HepG2 (cell line): ENCODE data around the gene PTEN. TPM values are rescaled to one million over a fixed set of nuclear protein-coding genes. Genes with fewer than 3 reads are reported as not detected.

Experiments used
- ATAC-seq: fragments of 200-7000 bp; cut with Tn5 transposase; 3 replicates; pipeline ENCODE4 v1.9.1; 2020; ENCODE audit warnings: mild to moderate bottlenecking, moderate library complexity
- BruUV-seq: library from RNA; stranded (reverse); fragments of 400-500 nt; replicated peaks from 2 replicates; lab custom pipeline; 2021; lab: Mats Ljungman, UMichigan
- CTCF ChIA-PET: fragments of 300-600 bp; formaldehyde crosslinking; extraction: SDS; loops from one replicate; lab custom pipeline; 2021; ENCODE audit warnings: low total read pairs, inconsistent platforms, low intra/inter-chr PET ratio; lab: Yijun Ruan, JAX
- POLR2A ChIA-PET: fragments of 350-600 bp; sonication (Branson Sonifier 250); formaldehyde crosslinking; loops from one replicate; lab custom pipeline; 2020; ENCODE audit warnings: antibody characterized with exemption, inconsistent platforms; lab: Yijun Ruan, JAX
- DNase-seq: peaks from one replicate; pipeline ENCODE4 v3.0.0-alpha.2; 2015; ENCODE audit warnings: low spot score
- FAIRE-seq: peaks from 3 replicates; lab custom pipeline; 2011; peaks lifted over from hg19 to GRCh38; lab: Jason Lieb, UNC
- H2AFZ ChIP-seq: one replicate; pipeline ENCODE4 v1.6.1; 2011; ENCODE audit warnings: low read length, inconsistent platforms
- H3K27ac ChIP-seq: fragments of 300-600 bp; 3 replicates; pipeline ENCODE4 v1.8.0; 2011; ENCODE audit warnings: mixed run types, mild to moderate bottlenecking, mixed read lengths, low read length, inconsistent platforms; ENCODE audit not compliant: insufficient read depth; ENCODE audit errors: extremely low read length
- H3K27me3 ChIP-seq, 2 experiments: fragments of 200-600 bp in 1 of 2; 2 replicates in 1 of 2; 3 replicates in 1 of 2; pipeline versions ENCODE4 v1.6.0 to v1.8.0; 2011; ENCODE audit warnings: low read length in 2 of 2, mild to moderate bottlenecking in 2 of 2, moderate library complexity in 2 of 2, inconsistent platforms in 1 of 2; ENCODE audit not compliant: insufficient read depth in 2 of 2, control insufficient read depth in 1 of 2
- H3K36me3 ChIP-seq, 2 experiments: fragments of 200-600 bp in 1 of 2; replicated peaks in 1 of 2; 2 replicates in 1 of 2; 3 replicates in 1 of 2; pipeline versions ENCODE4 v1.5.1 to v1.8.0; 2011; ENCODE audit warnings: low read length in 2 of 2, inconsistent platforms in 1 of 2; ENCODE audit not compliant: insufficient read depth in 2 of 2, control insufficient read depth in 1 of 2
- H3K4me1 ChIP-seq: 2 replicates; pipeline ENCODE4 v1.5.1; 2012; ENCODE audit warnings: low read length, inconsistent platforms; ENCODE audit not compliant: insufficient read depth
- H3K4me2 ChIP-seq: 2 replicates; pipeline ENCODE4 v1.6.0; 2011; ENCODE audit warnings: low read depth, low read length, inconsistent platforms
- H3K4me3 ChIP-seq, 3 experiments: fragments of 200-600 bp in 1 of 3; sonication (generic), shearing (Covaris generic) in 1 of 3; replicated peaks in 1 of 3; 2 replicates each; pipeline ENCODE4 v1.5.1; 2011 to 2016; ENCODE audit warnings: low read length in 3 of 3, inconsistent platforms in 2 of 3, low read depth in 2 of 3, mild to moderate bottlenecking in 2 of 3, control low read depth in 1 of 3, mixed read lengths in 1 of 3; ENCODE audit not compliant: insufficient read depth in 1 of 3
- H3K79me2 ChIP-seq: one replicate; pipeline ENCODE4 v1.6.1; 2011; ENCODE audit warnings: low read length, inconsistent platforms; ENCODE audit not compliant: insufficient read depth
- H3K9ac ChIP-seq: 2 replicates; pipeline ENCODE4 v1.6.0; 2011; ENCODE audit warnings: mild to moderate bottlenecking, low read depth, low read length, inconsistent platforms; ENCODE audit not compliant: insufficient read depth
- H3K9me3 ChIP-seq: 2 replicates; pipeline ENCODE4 v1.5.1; 2012; ENCODE audit warnings: mild to moderate bottlenecking, low read length
- H4K20me1 ChIP-seq: 2 replicates; pipeline ENCODE4 v1.6.0; 2011; ENCODE audit warnings: inconsistent platforms, mild to moderate bottlenecking, low read length, moderate library complexity; ENCODE audit not compliant: insufficient read depth
- CBX5 ChIP-seq: sonication (generic); formaldehyde crosslinking; IDR thresholded peaks from 2 replicates; pipeline ENCODE4 v1.4.0; 2020; ENCODE audit warnings: missing genetic modification reagents, borderline replicate concordance
- HHEX ChIP-seq: IDR thresholded peaks from 2 replicates; pipeline ENCODE4 v1.6.1; 2016; ENCODE audit warnings: control low read depth
- NFIB ChIP-seq: sonication (generic); formaldehyde crosslinking; IDR thresholded peaks from 2 replicates; pipeline ENCODE4 v1.9.0; 2021; ENCODE audit warnings: missing genetic modification reagents, mild to moderate bottlenecking, borderline replicate concordance
- PCBP1 ChIP-seq: fragments of 200-400 bp; formaldehyde crosslinking; IDR thresholded peaks from 2 replicates; pipeline ENCODE4 v1.6.1; 2017; ENCODE audit warnings: mild to moderate bottlenecking, low read depth, low read length, borderline replicate concordance
- ZNF616 ChIP-seq: sonication (generic); formaldehyde crosslinking; IDR thresholded peaks from 2 replicates; pipeline ENCODE4 v1.5.0; 2020; ENCODE audit warnings: low read depth, mild to moderate bottlenecking, missing genetic modification reagents
- WGBS: methylation state at CpG from one replicate; pipeline ENCODE4 v1.1.6; 2017; ENCODE audit warnings: low lambda C conversion rate; 5-methylcytosine and 5-hydroxymethylcytosine counted together
- in situ Hi-C: cut with HindIII; loops from 2 replicates; pipeline ENCODE4 v1.10.0; 2017; ENCODE audit warnings: low pct_unique_long_range_greater_than_20kb; ENCODE audit not compliant: extremely low pct_ligation_motif_present
- intact Hi-C: fragments of 100-400 bp; cut with micrococcal nuclease; formaldehyde crosslinking; loops from one replicate; pipeline ENCODE4 v1.10.0; 2022; ENCODE audit not compliant: unreplicated experiment
- polyA plus RNA-seq, 8 experiments: library from polyadenylated mRNA; depleted of rRNA in 3 of 8; stranded (reverse) in 7 of 8; unstranded in 1 of 8; fragments of >200 nt; fragmentation: Illumina TruSeq in 4 of 8; extraction: Trizol in 4 of 8; gene quantifications; 2 replicates each; pipeline versions ENCODE4 v1.2.1 to v1.2.3, GENCODE V29; 2011 to 2016; ENCODE audit warnings: low read depth in 4 of 8, missing spikeins in 1 of 8, mixed read lengths in 1 of 8; ENCODE audit not compliant: insufficient read depth in 1 of 8
- small RNA-seq, 3 experiments: library from RNA; depleted of rRNA; stranded (forward); fragments of <200 nt; gene quantifications; one replicate each; pipeline ENCODE3, GENCODE V24; 2012; ENCODE audit warnings: low read depth in 2 of 3, low replicate concordance in 1 of 3; ENCODE audit not compliant: insufficient read length in 3 of 3, insufficient read depth in 2 of 3
- total RNA-seq, 5 experiments: library from RNA; depleted of rRNA; stranded (reverse); fragments of >200 nt; fragmentation: Illumina TruSeq; extraction: Trizol; gene quantifications; 2 replicates each; pipeline ENCODE4 v1.2.3, GENCODE V29; 2016; ENCODE audit warnings: low read depth in 1 of 5

The PTEN gene
- total and polyA plus RNA-seq, 2 of the 13 experiments (the other 11 are each of a cell fraction or from before 2014, with no cell fraction given): 30.3 to 61.3 TPM

GRCh38 chr10:88019753-88020152 lies 156.3 kb downstream of the PTEN start:
- TF ChIP-seq HHEX: no peak
- no peak for TF ChIP-seq CBX5
- no peak for TF ChIP-seq PCBP1
- no peak for TF ChIP-seq NFIB (CRISPR knock-in tag)
- TF ChIP-seq ZNF616 (CRISPR knock-in tag): no peak
- no peak for DNase-seq
- Histone ChIP-seq H3K27me3 (no peaks in the 10 kb centered on the region), H3K36me3 (no peaks in the 10 kb centered on the region), H2AFZ (no peak overlapping the region), H3K4me2 (no peak overlapping the region), H4K20me1 (no peaks in the 10 kb centered on the region), H3K79me2 (no peaks in the 10 kb centered on the region), H3K4me1 (no peaks in the 10 kb centered on the region), H3K27ac (no peak overlapping the region), H3K9me3 (no peaks in the 10 kb centered on the region), H3K9ac (no peak overlapping the region), H3K4me3 (no peak overlapping the region)
- in situ Hi-C loops: no loop called here
- no peak for ATAC-seq
- no CpG with 5 or more reads among the region's 1 CpG for WGBS
- POLR2A ChIA-PET: no interaction called here
- no peak for FAIRE-seq
- no TSS peak for BruUV-seq
- CTCF ChIA-PET: no interaction called here
- intact Hi-C loops: no loop called here

Small RNAs within 50 kb of the gene (small RNA-seq; reads per million reads assigned to genes)
- gene RF00284: 0 reads per million in 3 experiments
- 0 reads per million in 3 experiments for gene RN7SL78P

Other genes with a start within 250 kb of the PTEN start
- gene PAPSS2, start 203.7 kb upstream of the PTEN start, total RNA-seq (2016; rRNA removed; fragmentation: Illumina TruSeq; extraction: Trizol): 0.11 and 0.17 TPM in 2 replicates
- 0.12 and 0.21 TPM in 2 replicates for gene PAPSS2, start 203.7 kb upstream of the PTEN start, polyA plus RNA-seq (2011; rRNA removed)
- gene ATAD1, start 45.4 kb upstream of the PTEN start, total RNA-seq (2016; rRNA removed; fragmentation: Illumina TruSeq; extraction: Trizol): 23.2 and 28.2 TPM in 2 replicates
- 13.2 and 14.9 TPM in 2 replicates for gene ATAD1, start 45.4 kb upstream of the PTEN start, polyA plus RNA-seq (2011; rRNA removed)
- gene KLLN, start 92 bp upstream of the PTEN start, total RNA-seq (2016; rRNA removed; fragmentation: Illumina TruSeq; extraction: Trizol): 0.39 and 0.44 TPM in 2 replicates
- 0.08 and 0.12 TPM in 2 replicates for gene KLLN, start 92 bp upstream of the PTEN start, polyA plus RNA-seq (2011; rRNA removed)